A673 (cell line): ENCODE data around the gene UBFD1. TPM values are rescaled to one million over a fixed set of nuclear protein-coding genes. Genes with fewer than 3 reads are reported as not detected.
A peak's percentile ranks its signal among the peaks of the same experiment; 100 is the strongest.

Source experiments
- BruUV-seq: library from RNA; stranded (reverse); fragments of 400-500 nt; replicated peaks from 2 replicates; lab custom pipeline; 2021; lab: Mats Ljungman, UMichigan
- CTCF ChIA-PET: fragments of 300-600 bp; sonication (Branson Sonifier 250); formaldehyde crosslinking; loops from one replicate; lab custom pipeline; 2022; ENCODE audit warnings: antibody characterized with exemption; lab: Charles Lee
- POLR2A ChIA-PET: fragments of 300-600 bp; sonication (Branson Sonifier 250); formaldehyde crosslinking; loops from one replicate; lab custom pipeline; 2022; ENCODE audit warnings: antibody characterized with exemption; ENCODE audit not compliant: low non-redundant PET; lab: Charles Lee
- DNase-seq: peaks from one replicate; pipeline ENCODE4 v3.0.0-alpha.2; 2015; ENCODE audit warnings: low spot score
- H3K27ac ChIP-seq: fragments of 200-600 bp; sonication (generic); 2 replicates; pipeline ENCODE4 v1.5.1; 2016; ENCODE audit warnings: mixed run types, low read depth, mild to moderate bottlenecking, mixed read lengths, antibody characterized with exemption, low read length; ENCODE audit not compliant: poor library complexity, severe bottlenecking
- H3K27me3 ChIP-seq: fragments of 200-600 bp; sonication (generic); replicated peaks from 2 replicates; pipeline ENCODE4 v1.6.1; 2017; ENCODE audit warnings: mixed run types, low read depth, mild to moderate bottlenecking, mixed read lengths, antibody characterized with exemption, low read length; ENCODE audit not compliant: insufficient read depth, poor library complexity
- H3K36me3 ChIP-seq: fragments of 200-600 bp; sonication (generic); 2 replicates; pipeline ENCODE4 v1.6.1; 2016; ENCODE audit warnings: mixed run types, mild to moderate bottlenecking, mixed read lengths, antibody characterized with exemption, low read length; ENCODE audit not compliant: insufficient read depth, poor library complexity, severe bottlenecking
- H3K4me1 ChIP-seq: fragments of 200-600 bp; sonication (generic); 2 replicates; pipeline ENCODE4 v1.6.1; 2017; ENCODE audit warnings: mixed run types, mild to moderate bottlenecking, mixed read lengths, antibody characterized with exemption, low read length; ENCODE audit not compliant: insufficient read depth, poor library complexity, severe bottlenecking
- H3K4me3 ChIP-seq: fragments of 200-600 bp; sonication (generic); 2 replicates; pipeline ENCODE4 v1.5.1; 2016; ENCODE audit warnings: low read depth, mixed run types, mild to moderate bottlenecking, mixed read lengths, low read length; ENCODE audit not compliant: poor library complexity, severe bottlenecking
- H3K9me3 ChIP-seq: fragments of 200-600 bp; sonication (generic); 2 replicates; pipeline ENCODE4 v1.6.1; 2016; ENCODE audit warnings: mixed run types, low read depth, mild to moderate bottlenecking, mixed read lengths, antibody characterized with exemption, low read length; ENCODE audit not compliant: poor library complexity, severe bottlenecking
- EZH2 ChIP-seq: fragments of 200-600 bp; sonication (generic); IDR thresholded peaks from 2 replicates; pipeline ENCODE4 v1.6.1; 2017; ENCODE audit warnings: borderline replicate concordance, low read depth, mild to moderate bottlenecking, mixed read lengths, antibody characterized with exemption, low read length; ENCODE audit not compliant: poor library complexity, severe bottlenecking
- intact Hi-C: fragments of 100-400 bp; cut with micrococcal nuclease; formaldehyde crosslinking; loops from one replicate; pipeline ENCODE4 v1.10.0; 2022; ENCODE audit not compliant: unreplicated experiment
- total RNA-seq: library from RNA; stranded (reverse); gene quantifications from 2 replicates; pipeline ENCODE4 v1.2.3, GENCODE V29; 2021
- TF ChIP-seq, protein P1 (sequence below): fragments of 300-800, 200-600 bp; sonication (generic); conservative IDR thresholded peaks from 2 replicates; pipeline ENCODE4 v1.5.1; 2017; ENCODE audit warnings: low read depth, mild to moderate bottlenecking, antibody characterized with exemption, low read length, moderate library complexity, mixed read lengths

UBFD1 gene
- total RNA-seq, 1 experiment from 2014 or later: 121 TPM

DNA sequence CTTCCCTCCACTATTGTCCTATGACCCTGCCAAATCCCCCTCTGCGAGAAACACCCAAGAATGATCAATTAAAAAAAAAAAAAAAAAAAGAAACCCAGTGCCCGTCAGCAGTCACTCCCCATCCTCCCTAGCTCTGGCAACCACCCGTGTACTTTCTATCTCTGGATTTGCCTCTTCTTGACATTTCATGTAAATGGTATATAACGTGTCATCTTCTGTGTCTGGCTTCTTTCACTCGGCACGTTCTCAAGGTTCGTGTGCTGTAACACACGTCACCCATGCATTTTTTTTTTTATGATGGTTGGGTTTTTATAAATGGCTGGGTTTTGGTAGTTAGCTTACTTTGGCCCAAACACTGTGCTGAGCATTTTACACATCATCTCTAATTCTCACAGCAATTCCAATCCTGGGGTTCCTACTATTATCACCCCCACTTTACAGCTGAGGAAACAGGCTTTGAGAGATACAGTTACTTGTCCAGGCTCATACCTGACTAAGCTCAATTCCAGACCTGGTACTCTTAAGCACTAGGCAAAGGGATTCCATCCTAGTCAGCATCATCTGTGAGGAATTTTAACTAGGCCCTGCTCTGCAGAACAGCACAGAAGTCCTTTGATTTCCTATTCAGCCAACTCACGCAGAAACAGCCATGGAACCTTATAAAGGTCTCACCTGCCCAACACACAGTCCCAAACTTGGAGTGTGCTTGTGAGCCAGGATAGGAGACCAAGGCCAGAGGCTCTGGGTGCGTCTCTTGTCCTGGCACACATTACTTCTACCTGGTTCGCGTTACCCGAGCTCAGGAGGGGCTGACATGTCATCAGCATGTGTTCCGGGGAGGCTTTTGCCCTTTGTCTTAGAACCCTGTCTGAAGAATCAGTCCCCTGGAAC lies 26.9 kb downstream of the UBFD1 start:
- no peak overlapping the region for H3K4me3 ChIP-seq

DNA sequence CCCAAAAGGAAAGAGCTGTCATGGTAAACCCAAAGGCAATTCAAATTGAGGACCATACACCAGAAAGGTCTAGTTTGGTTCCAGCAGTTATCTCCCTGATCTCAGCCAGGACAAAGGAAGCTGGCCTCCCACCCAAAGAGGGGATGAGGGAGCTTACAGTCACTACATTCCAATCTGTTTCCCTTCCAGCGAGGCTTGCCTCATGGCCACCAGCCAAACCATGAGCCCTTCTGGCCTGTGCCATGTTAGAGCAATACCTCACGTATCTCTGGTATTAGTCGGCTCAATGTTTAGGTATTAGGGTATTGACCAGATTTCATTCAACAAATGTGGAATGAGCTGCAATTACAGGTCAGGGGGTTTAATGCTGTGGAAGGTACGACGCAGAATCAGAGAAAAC lies 30.2 kb downstream of the UBFD1 start:
- ChIA-PET POLR2A (no interaction called here), CTCF (interaction anchor here (0.5 kb wide), 1 partner anchor 25 kb away, joined by 3 read pairs; no protein-coding TSS in a partner anchor)
- no TSS peak for BruUV-seq
- Histone ChIP-seq H3K27ac (peak overlapping the region; percentile 23), H3K27me3 (no peaks in the 10 kb centered on the region), H3K4me3 (no peak overlapping the region), H3K4me1 (no peaks in the 10 kb centered on the region), H3K36me3 (peaks cover 76% of the 10 kb centered on the region), H3K9me3 (no peaks in the 10 kb centered on the region)
- intact Hi-C loops: no loop called here
- DNase-seq: no peak
- no peak for TF ChIP-seq EZH2
- TF ChIP-seq, protein P1, sequence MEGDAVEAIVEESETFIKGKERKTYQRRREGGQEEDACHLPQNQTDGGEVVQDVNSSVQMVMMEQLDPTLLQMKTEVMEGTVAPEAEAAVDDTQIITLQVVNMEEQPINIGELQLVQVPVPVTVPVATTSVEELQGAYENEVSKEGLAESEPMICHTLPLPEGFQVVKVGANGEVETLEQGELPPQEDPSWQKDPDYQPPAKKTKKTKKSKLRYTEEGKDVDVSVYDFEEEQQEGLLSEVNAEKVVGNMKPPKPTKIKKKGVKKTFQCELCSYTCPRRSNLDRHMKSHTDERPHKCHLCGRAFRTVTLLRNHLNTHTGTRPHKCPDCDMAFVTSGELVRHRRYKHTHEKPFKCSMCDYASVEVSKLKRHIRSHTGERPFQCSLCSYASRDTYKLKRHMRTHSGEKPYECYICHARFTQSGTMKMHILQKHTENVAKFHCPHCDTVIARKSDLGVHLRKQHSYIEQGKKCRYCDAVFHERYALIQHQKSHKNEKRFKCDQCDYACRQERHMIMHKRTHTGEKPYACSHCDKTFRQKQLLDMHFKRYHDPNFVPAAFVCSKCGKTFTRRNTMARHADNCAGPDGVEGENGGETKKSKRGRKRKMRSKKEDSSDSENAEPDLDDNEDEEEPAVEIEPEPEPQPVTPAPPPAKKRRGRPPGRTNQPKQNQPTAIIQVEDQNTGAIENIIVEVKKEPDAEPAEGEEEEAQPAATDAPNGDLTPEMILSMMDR: no peak

More for the DNA sequence above, 26.9 kb downstream of the UBFD1 start:
- no peak for DNase-seq
- H3K9me3 ChIP-seq: no peaks in the 10 kb centered on the region
- ChIA-PET CTCF (no interaction called here), POLR2A (no interaction called here)
- BruUV-seq: no TSS peak
- no peaks in the 10 kb centered on the region for H3K27me3 ChIP-seq
- H3K36me3 ChIP-seq: peaks cover 70% of the 10 kb centered on the region
- H3K4me1 ChIP-seq: no peaks in the 10 kb centered on the region
- TF ChIP-seq, protein P1: no peak
- no peak for TF ChIP-seq EZH2
- intact Hi-C loops: no loop called here
- H3K27ac ChIP-seq: no peak overlapping the region

DNA sequence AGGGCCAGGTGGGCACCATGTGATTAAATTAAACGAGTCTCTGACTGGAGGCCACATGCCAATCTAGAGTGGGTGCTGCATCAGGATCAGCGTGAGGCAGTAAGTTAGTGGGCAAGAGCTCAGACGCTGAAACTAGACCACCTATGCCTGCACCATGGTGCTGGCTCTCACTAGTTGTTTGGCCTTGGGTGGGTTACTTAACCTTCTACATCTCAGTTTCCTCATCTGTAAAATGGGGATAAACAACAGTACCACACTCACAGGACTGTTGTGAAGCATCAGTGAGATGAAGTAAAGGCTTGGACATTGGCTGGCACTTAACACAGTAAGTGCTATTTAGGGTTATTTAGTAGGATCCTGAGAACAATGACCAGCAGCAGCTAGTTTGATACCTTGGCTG lies 32.7 kb downstream of the UBFD1 start:
- peaks cover 74% of the 10 kb centered on the region for H3K36me3 ChIP-seq
- no peaks in the 10 kb centered on the region for H3K4me1 ChIP-seq
- TF ChIP-seq, protein P1: no peak
- TF ChIP-seq EZH2: no peak
- intact Hi-C loops: no loop called here
- no peaks in the 10 kb centered on the region for H3K9me3 ChIP-seq
- CTCF ChIA-PET: no interaction called here
- H3K27ac ChIP-seq: no peak overlapping the region
- no peak for DNase-seq
- BruUV-seq: no TSS peak
- POLR2A ChIA-PET: no interaction called here
- no peaks in the 10 kb centered on the region for H3K27me3 ChIP-seq
- no peak overlapping the region for H3K4me3 ChIP-seq
